ENCODE results near the gene AOPEP.

DNA sequence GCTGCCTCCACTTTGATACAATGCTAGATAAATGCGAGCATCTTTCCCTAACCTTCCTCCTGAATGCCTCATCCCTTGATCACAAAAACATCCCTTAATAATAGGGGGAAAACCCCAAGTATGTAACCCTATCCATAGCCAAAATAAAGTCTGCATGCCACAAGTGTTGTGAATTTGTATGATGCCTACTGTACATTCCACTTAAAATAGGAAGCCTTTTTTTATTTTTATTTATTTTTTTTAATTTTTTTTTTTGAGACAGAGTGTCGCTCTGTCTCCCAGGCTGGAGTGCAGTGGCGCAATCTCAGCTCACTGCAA lies 207.0 kb downstream of the AOPEP start:
- no peak for TF ChIP-seq CTCF (IDR thresholded peaks at IDR 0.05)
- no peak for TF ChIP-seq POLR2AphosphoS5 (IDR thresholded peaks at IDR 0.05)

Data from sigmoid colon (tissue), 4 donors.